ENCODE results near the gene KCNQ5.

- TF ChIP-seq CTCF (conservative IDR thresholded peaks at IDR 0.05 in 1 of 2, IDR thresholded peaks at IDR 0.05 in 1 of 2; ENCODE audit: low read depth in 1 of 2, low read length in 2 of 2) = no peak
- TF ChIP-seq EZH2 (IDR thresholded peaks at IDR 0.05; ENCODE audit: low read length, missing control alignments) = no peak
These were observed 501.9 kb downstream of the KCNQ5 start for GRCh38 chr6:73123632-73124329.
